ENCODE results near the gene CYP4Z1.

DNA sequence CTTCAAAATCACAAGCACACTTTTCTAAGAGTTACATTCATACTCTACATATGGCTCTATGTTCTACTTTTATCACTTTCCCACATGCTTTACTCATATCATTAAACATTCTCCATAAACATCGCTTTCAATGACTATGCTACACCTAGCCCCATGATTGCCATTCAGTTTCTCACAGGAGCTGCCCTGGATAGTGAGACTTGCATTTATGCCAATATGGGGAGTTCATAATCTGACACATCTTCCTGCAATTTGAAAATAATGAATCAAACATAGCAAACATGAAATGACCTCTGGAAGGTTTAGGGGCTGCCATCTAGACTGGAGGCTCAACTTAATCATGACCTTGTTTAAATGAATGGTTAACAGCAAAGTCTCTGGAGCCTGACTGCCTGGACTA is 61.2 kb downstream of the CYP4Z1 start:
- TF ChIP-seq, protein P1, sequence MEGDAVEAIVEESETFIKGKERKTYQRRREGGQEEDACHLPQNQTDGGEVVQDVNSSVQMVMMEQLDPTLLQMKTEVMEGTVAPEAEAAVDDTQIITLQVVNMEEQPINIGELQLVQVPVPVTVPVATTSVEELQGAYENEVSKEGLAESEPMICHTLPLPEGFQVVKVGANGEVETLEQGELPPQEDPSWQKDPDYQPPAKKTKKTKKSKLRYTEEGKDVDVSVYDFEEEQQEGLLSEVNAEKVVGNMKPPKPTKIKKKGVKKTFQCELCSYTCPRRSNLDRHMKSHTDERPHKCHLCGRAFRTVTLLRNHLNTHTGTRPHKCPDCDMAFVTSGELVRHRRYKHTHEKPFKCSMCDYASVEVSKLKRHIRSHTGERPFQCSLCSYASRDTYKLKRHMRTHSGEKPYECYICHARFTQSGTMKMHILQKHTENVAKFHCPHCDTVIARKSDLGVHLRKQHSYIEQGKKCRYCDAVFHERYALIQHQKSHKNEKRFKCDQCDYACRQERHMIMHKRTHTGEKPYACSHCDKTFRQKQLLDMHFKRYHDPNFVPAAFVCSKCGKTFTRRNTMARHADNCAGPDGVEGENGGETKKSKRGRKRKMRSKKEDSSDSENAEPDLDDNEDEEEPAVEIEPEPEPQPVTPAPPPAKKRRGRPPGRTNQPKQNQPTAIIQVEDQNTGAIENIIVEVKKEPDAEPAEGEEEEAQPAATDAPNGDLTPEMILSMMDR (IDR thresholded peaks at IDR 0.05; ENCODE audit: insufficient read depth, low read depth, low read length): no peak
- no peak for TF ChIP-seq EZH2 (IDR thresholded peaks at IDR 0.05; ENCODE audit: insufficient read depth, low read length)

Data from astrocyte (in vitro differentiated cells and primary cell).